ENCODE data around the gene GNPDA1. TPM values are rescaled to one million over a fixed set of nuclear protein-coding genes. Genes with fewer than 3 reads are reported as not detected.
A peak's percentile ranks its signal among the peaks of the same experiment; 100 is the strongest.

The GNPDA1 gene
- total and polyA plus RNA-seq, 9 of the 15 experiments (the other 6 are each of a cell fraction or from before 2014, with no cell fraction given), result 14.1 to 145 (median 52.2) TPM

DNA sequence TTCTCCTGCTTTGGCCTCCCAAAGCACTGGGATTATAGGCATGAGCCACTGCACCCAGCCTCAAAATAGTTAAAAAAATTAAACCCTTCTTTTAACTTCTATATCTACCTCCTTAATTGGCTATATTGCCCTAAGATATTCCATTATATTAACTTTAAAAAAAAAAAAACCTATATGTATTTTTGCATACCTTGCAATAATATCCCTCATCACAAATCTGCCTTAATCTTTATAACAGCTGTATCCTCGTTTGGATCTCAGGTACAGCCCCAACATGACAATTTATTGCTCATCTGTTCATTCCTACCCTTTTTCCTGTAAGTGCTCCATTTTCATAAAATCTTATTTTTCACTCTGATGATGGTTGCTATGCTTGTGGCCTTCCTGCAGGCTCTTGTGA, 12.7 kb downstream of the GNPDA1 start:
- Histone ChIP-seq H3K36me3 (ENCODE audit: control insufficient read depth, insufficient read depth, low read length) (peaks cover 72% of the 10 kb centered on the region), H3K4me2 (ENCODE audit: insufficient read depth, low read length) (no peak overlapping the region), H3K9me1 (ENCODE audit: control insufficient read depth, insufficient read depth, low read length) (no peaks in the 10 kb centered on the region), H3K27me3 (ENCODE audit: control insufficient read depth in 2 of 2, insufficient read depth in 2 of 2, low read length in 2 of 2) (no peaks in the 10 kb centered on the region), H3K79me2 (ENCODE audit: control insufficient read depth, insufficient read depth, low read length) (no peaks in the 10 kb centered on the region), H2AFZ (ENCODE audit: low read depth, low read length) (no peak overlapping the region), H3K4me1 (replicated peaks in 1 of 2; ENCODE audit: control insufficient read depth in 2 of 2, insufficient read depth in 2 of 2, low read length in 2 of 2) (no peaks in the 10 kb centered on the region), H3K9me3 (replicated peaks; ENCODE audit: control insufficient read depth, insufficient read depth, low read depth, low read length) (no peaks in the 10 kb centered on the region), H3K27ac (ENCODE audit: extremely low read depth, low read depth, low read length) (no peak overlapping the region), H4K20me1 (replicated peaks; ENCODE audit: control insufficient read depth, insufficient read depth, low read length) (no peaks in the 10 kb centered on the region), H3K9ac (ENCODE audit: insufficient read depth in 1 of 2, low read depth in 2 of 2, low read length in 2 of 2) (no peak overlapping the region), H3K4me3 (no peak overlapping the region)
- in situ Hi-C loops (cut with MboI) (no loop called here), intact Hi-C loops (cut with micrococcal nuclease) (no loop called here)
- POLR2A ChIA-PET, result interaction anchor here (0.6 to 1.2 kb wide), 5 partner anchors 10 to 115 kb away, joined by 3 read pairs; no protein-coding TSS in a partner anchor
- ATAC-seq, result no peak
- no peak for FAIRE-seq
- CTCF ChIA-PET (ENCODE audit: low intra/inter-chr PET ratio), result interaction anchor here (1.8 kb wide), 1 partner anchor 144 kb away, joined by 6 read pairs; no protein-coding TSS in a partner anchor
- WGBS (ENCODE audit: insufficient coverage, low coverage, missing lambda C conversion rate), result 33% methylated on average over 1 of the region's 1 CpG
- TF ChIP-seq ZNF316 (IDR thresholded peaks at IDR 0.05) (peak; percentile 82), MAFG (tag; conservative IDR thresholded peaks at IDR 0.05) (peak; percentile 45), RNF2 (IDR thresholded peaks at IDR 0.05) (no peak), MAFK (IDR thresholded peaks at IDR 0.05; ENCODE audit: low read length) (peak; percentile 43; the same call in 1 of the 2 replicates), C11orf30 (IDR thresholded peaks at IDR 0.05; ENCODE audit: low read depth) (peak; percentile 61; the same call in 1 of the 2 replicates), ZNF764 (CRISPR knock-in tag; IDR thresholded peaks at IDR 0.05; ENCODE audit: low read depth) (no peak), MAFF (IDR thresholded peaks at IDR 0.05; ENCODE audit: low read length) (peak; percentile 39)
- no TSS peak for BruUV-seq (replicated peaks)
- no peak for DNase-seq (ENCODE audit: extremely low read depth in 1 of 4, low spot score in 3 of 4)

DNA sequence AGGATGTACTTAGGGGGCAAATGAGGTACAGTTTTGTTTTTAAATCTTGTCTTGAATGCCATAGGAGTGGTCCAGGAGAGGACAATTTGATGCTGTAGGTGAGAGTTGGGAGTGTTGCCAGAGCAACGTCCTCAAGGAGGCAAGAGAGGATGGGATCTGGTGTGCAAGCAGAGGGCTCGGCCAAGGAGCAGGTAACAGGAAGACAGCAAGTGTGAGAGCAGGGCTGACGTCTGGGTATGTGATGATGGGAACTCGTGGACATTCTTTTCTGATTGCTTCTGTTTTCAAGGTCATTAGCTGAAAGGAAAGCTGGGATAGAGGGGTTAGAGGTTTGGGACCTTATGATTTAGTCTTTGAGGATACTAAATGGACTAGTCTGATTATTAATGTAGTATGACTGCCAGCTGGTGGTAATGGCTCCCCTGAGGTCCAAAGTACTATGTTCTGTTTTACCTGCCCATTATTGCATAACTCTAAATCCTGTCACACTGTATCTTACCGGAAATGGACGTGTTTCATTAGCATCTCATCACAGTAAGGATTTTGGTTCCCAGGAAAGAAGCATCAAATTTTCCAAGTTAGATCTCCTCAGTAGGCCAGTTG, 15.4 kb downstream of the GNPDA1 start:
- no peak for FAIRE-seq
- intact Hi-C loops (cut with micrococcal nuclease) (no loop called here), in situ Hi-C loops (cut with MboI) (no loop called here)
- H3K9me1 ChIP-seq (ENCODE audit: control insufficient read depth, insufficient read depth, low read length), result no peaks in the 10 kb centered on the region
- H3K9ac ChIP-seq (ENCODE audit: insufficient read depth in 1 of 2, low read depth in 2 of 2, low read length in 2 of 2), result no peak overlapping the region
- DNase-seq (ENCODE audit: extremely low read depth in 1 of 4, low spot score in 3 of 4), result no peak
- H3K36me3 ChIP-seq (ENCODE audit: control insufficient read depth, insufficient read depth, low read length), result peaks cover 72% of the 10 kb centered on the region
- no peaks in the 10 kb centered on the region for H3K79me2 ChIP-seq (ENCODE audit: control insufficient read depth, insufficient read depth, low read length)
- H3K4me2 ChIP-seq (ENCODE audit: insufficient read depth, low read length), result no peak overlapping the region
- CTCF ChIA-PET (ENCODE audit: low intra/inter-chr PET ratio), result no interaction called here
- 60% methylated on average over 6 of the region's 6 CpGs for WGBS (ENCODE audit: insufficient coverage, low coverage, missing lambda C conversion rate)
- H3K4me3 ChIP-seq, result no peak overlapping the region
- H3K27me3 ChIP-seq (ENCODE audit: control insufficient read depth in 2 of 2, insufficient read depth in 2 of 2, low read length in 2 of 2), result no peaks in the 10 kb centered on the region
- no peak for ATAC-seq
- no peaks in the 10 kb centered on the region for H3K9me3 ChIP-seq (replicated peaks; ENCODE audit: control insufficient read depth, insufficient read depth, low read depth, low read length)
- POLR2A ChIA-PET, result interaction anchor here (0.6 kb wide), 1 partner anchor 531 kb away, joined by 4 read pairs; no protein-coding TSS in a partner anchor
- no peak overlapping the region for H3K27ac ChIP-seq (ENCODE audit: extremely low read depth, low read depth, low read length)
- H4K20me1 ChIP-seq (replicated peaks; ENCODE audit: control insufficient read depth, insufficient read depth, low read length), result no peaks in the 10 kb centered on the region
- H3K4me1 ChIP-seq (replicated peaks in 1 of 2; ENCODE audit: control insufficient read depth in 2 of 2, insufficient read depth in 2 of 2, low read length in 2 of 2), result no peaks in the 10 kb centered on the region
- H2AFZ ChIP-seq (ENCODE audit: low read depth, low read length), result no peak overlapping the region
- no TSS peak for BruUV-seq (replicated peaks)
- TF ChIP-seq YBX1 (IDR thresholded peaks at IDR 0.05) (no peak), ZNF695 (CRISPR knock-in tag; IDR thresholded peaks at IDR 0.05) (no peak)
- TF ChIP-seq, protein P1, sequence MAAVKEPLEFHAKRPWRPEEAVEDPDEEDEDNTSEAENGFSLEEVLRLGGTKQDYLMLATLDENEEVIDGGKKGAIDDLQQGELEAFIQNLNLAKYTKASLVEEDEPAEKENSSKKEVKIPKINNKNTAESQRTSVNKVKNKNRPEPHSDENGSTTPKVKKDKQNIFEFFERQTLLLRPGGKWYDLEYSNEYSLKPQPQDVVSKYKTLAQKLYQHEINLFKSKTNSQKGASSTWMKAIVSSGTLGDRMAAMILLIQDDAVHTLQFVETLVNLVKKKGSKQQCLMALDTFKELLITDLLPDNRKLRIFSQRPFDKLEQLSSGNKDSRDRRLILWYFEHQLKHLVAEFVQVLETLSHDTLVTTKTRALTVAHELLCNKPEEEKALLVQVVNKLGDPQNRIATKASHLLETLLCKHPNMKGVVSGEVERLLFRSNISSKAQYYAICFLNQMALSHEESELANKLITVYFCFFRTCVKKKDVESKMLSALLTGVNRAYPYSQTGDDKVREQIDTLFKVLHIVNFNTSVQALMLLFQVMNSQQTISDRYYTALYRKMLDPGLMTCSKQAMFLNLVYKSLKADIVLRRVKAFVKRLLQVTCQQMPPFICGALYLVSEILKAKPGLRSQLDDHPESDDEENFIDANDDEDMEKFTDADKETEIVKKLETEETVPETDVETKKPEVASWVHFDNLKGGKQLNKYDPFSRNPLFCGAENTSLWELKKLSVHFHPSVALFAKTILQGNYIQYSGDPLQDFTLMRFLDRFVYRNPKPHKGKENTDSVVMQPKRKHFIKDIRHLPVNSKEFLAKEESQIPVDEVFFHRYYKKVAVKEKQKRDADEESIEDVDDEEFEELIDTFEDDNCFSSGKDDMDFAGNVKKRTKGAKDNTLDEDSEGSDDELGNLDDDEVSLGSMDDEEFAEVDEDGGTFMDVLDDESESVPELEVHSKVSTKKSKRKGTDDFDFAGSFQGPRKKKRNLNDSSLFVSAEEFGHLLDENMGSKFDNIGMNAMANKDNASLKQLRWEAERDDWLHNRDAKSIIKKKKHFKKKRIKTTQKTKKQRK (IDR thresholded peaks at IDR 0.05; ENCODE audit: borderline replicate concordance, low read depth, low read length), result no peak
